GM19025 (cell line): ENCODE results near the gene PRMT9.

ENCODE experiments used
- ATAC-seq: cut with Tn5 transposase; IDR thresholded peaks from one replicate; pipeline ENCODE4 v1.9.1; 2021; ENCODE audit warnings: mild to moderate bottlenecking, low read depth, moderate library complexity; ENCODE audit not compliant: unreplicated experiment

PRMT9 gene

GRCh38 chr4:147682755-147683154 lies 1.2 kb downstream of the PRMT9 start:
- ATAC-seq = no peak

DNA sequence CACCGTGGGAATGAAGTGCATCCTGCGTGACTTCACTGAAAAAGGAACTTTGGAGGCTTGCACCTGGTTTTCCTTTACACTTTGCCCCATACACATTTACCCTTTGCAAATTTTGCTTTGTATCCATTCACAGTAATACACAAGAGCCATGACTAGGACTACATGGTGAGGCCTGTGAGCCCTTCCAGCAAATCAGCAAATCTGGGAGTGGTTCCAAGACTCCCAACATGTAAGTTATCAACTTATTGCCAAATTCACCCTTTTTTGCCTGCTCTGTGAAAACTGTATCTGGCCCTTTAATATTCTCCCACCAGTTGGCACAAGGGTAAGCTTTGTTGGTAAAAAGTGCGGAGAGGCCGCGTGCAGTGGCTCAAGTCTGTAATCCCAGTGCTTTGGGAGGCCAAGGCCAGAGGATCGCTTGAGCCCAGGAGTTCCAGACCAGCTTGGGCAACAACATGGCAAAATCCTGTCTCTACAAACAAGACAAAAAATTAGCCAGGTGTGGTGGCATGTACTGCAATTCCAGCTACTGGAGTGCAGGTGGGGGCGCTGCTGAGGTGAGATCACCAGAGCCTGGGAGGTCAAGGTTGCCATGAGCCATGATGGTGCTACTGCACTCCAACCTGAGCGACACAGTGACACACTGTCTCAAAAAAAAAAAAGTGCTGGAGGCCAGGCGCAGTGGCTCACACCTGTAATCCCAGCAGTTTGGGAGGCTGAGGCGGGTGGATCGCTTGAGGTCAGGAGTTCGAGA lies 5.0 kb downstream of the PRMT9 start:
- no peak for ATAC-seq

- ATAC-seq = no peak
Observed at GRCh38 chr4:147678106-147678505, 5.9 kb downstream of the PRMT9 start.

DNA sequence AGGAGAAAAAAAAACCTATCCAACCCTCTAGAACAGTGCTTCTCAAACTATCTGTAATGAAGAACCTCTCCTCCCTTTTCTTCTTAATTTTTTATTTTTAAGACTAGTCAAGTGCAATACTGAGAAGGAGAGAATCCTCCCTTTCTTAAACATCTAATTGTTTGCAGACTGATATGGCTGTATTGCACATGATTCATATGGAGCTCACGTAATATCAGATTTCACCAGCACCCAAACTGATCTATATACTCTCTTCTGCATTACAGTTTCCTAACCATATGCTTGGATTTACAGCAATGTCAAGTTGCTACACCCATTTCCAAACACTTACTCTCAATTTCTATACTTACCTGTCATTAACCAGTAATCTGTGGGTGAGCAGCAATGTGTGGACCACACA lies 9.5 kb downstream of the PRMT9 start:
- no peak for ATAC-seq

DNA sequence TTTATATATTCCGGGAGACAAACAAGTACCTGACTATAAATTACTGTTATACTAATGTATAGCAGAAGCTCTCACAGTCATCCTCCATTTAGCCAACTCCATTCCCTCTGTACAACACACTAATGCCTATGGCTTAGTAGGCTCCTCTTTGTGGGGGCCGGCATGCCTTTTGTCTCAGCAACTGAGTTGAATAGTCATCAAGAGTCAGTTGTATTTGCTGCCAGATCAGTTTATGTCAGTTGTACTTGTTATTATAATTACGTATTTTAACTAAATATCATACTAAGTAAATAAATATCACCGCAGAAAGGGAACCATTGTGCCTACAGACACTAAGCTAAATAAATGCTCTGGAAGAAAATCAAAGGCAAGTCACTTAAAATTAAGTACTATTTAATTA lies 9.9 kb downstream of the PRMT9 start:
- ATAC-seq = no peak

DNA sequence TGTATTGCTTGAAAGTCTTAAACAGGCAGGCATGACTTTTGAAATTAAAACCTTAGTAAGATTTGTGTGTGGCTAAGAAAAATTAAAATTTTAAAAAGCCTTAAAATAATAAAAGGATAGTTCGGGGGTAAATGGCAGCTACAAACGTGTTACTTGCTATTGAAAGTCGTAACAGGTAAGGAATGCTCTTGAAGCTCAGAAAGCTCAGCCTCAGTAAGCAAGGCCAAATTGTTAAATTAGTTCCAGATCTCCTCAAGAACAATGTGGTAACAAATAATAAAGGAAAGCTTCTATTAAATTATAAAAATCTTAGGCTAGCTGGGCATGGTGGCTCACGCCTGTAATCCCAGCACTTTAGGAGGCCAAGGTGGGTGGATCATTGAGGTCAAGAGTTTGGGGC lies 25.5 kb downstream of the PRMT9 start:
- ATAC-seq = no peak

- no peak for ATAC-seq
Observed at GRCh38 chr4:147655639-147656038, 28.3 kb downstream of the PRMT9 start.

DNA sequence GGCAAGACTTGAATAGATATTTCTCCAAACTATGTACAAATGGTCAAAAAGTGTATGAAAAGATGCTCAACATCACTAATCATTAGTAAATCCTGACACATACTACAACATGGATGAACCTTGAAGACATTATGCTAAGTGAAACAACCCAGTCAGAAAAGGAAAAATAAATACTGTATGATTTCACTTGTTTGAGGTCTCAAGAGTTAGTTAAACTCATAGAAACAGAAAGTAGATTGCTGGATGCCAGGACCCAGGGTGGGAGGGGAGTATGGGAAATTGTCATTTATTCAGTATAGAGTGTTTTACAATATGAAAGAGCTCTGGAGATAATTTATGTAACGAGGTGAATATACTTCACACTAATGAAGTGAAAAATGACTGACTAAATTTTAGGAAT lies 32.4 kb downstream of the PRMT9 start:
- ATAC-seq = no peak

DNA sequence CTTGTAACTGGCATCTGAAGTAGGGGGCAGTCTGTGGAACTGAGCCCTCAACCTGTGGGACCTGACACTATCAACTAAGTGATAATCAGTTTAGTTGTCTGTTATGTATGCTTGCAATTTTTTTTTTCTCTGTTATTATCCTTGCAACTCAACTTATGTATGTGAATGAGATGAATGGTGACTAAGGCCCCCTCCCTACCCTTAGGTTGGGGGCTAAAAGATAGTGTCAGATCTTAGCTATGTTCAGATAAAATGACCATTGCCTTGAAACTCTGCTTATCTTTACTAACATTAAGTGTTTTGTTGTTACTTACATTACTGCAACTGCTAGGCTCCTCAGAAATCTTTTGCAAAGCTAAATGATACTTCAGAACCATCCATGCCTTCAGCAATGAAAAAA lies 35.3 kb downstream of the PRMT9 start:
- ATAC-seq = no peak

- ATAC-seq = no peak
Observed at GRCh38 chr4:147645099-147645498, 38.9 kb downstream of the PRMT9 start.

- ATAC-seq = no peak
Observed at GRCh38 chr4:147644471-147644870, 39.5 kb downstream of the PRMT9 start.

DNA sequence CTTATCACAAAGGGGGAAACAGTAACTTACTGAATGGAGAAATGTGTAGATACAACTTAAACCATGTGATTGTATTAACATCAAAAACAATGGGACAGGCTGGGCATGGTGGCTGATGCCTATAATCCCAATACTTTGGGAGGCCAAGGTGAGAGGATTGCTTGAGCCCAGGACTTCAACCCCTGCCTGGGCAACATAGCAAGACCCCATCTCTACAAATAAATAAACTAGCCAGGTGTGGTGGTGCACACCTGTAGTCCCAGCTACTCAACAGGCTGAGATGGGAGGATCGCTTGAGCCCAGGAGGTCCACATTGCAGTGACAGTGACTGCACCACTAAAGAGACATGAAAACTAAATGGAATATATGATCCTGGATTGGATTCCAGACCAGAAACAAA lies 40.3 kb downstream of the PRMT9 start:
- ATAC-seq = no peak

DNA sequence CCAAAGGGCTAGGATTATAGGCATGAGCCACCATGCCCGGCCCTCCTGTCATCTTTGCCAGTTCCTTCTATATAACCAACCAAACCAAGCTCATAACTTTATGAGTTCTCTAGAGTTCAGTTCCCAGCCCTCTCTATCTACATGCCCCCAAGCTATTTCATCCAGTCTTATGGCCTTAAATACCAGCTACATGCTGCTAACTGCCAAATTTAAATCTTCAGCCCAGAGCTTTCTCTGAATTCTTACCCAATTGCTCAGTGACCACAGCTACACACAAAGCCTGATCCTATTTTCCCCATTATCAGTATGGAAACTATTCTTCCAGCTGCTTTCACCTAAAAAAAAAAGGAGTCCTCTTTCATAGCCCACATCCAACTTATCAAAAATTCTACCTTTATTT lies 43.6 kb downstream of the PRMT9 start:
- ATAC-seq = no peak

GRCh38 chr4:147639388-147639787 lies 44.6 kb downstream of the PRMT9 start:
- no peak for ATAC-seq

GRCh38 chr4:147638942-147639341 lies 45.0 kb downstream of the PRMT9 start:
- ATAC-seq = peak; percentile 47

GRCh38 chr4:147638365-147638764 lies 45.6 kb downstream of the PRMT9 start:
- ATAC-seq = no peak

DNA sequence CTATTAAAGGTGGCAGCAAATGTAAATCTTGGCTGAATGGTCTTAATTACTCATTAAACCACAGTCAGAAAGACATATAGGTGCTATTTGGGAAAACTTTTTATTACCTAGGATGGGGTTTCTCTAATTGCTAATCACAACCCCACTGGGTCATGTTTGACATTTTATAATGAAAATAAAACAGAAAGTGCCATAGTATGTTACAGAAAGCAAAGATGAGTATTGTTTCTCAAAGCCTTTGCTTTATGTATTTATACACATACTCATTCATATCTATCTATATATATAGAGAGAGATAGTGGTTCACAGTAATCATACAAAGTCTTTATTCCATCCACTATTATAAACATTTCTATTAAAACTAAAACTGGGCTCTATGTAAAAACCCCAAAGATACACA lies 48.6 kb downstream of the PRMT9 start:
- no peak for ATAC-seq

- ATAC-seq = no peak
Observed at GRCh38 chr4:147633643-147634042, 50.3 kb downstream of the PRMT9 start.

GRCh38 chr4:147633113-147633512 lies 50.9 kb downstream of the PRMT9 start:
- ATAC-seq = no peak

DNA sequence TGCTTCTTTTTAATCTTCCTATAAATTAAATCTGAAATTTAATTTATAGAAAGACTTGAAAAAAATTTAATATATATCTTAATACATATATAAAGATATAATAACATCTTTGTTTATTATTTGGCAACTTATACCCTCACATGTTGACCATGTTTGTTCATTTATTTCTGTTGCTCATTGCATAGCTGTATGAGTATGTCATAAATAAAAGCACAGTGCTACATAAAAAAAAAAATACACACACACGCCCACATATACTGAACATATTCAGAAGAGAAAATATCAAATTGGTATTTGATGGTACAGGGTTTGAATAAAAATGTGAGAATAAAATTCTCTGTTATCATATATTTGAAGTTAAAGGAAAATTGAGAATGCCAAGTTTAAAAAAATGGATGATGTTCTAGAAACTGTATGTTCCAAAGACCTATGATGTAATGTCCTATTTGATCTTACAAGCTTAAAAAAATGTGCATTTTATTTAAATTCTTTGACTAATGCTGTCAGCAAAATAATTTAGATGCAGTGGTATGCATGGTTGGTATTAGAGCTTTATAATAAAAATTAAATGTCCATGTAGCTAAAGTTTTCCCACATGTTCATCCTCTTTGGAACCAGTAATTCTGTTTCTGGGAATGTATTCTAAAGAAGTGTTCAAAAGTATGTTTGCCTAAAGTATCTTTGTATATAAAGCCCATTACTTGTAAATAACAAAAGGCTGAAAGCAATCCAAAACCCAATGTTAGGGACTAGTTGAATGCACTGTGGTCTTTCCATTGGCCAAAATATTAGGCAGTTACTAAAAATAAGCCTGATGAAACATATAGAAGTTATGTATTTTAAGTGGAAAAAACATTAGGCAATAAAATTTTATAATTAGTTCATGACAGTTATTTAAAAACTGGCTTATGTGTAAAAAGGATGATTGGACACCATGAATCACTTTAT lies 53.9 kb downstream of the PRMT9 start:
- ATAC-seq = no peak

DNA sequence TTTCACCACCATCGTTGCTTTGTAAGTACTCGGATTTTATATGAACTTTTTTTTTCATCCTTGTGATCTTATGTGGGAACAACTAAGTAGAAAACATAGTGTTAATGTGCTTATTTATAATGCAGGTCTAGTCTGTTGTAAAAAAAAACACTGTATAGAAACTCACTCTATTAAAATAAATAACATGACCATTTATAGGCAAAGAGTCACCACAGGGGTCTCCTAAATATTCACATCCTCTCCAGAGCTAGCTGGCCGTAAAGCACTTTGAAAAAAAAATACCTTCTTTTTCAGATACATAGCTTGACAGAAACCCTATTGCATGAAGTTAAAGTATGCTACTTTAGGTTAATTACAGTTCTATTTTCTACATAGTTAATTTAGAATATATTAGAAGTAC lies 55.5 kb downstream of the PRMT9 start:
- no peak for ATAC-seq

DNA sequence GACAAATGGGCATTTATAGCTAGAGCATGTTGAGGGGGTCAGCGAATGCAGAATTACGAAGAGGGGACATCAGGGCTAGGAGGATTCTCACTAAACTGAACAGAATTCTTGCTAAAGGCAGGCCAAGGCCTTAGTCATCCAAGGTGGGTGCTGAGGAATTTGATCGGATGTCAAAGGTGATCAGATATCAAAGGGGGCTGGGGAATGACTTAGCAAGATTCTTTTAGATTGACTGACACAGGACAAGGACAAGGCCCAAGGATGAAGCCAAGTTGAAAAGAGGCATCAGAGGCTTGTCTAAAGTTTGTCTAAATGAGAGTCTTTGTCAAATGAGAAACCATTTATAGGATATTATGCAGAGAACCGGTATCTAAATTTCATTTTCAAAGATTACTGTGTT lies 57.1 kb downstream of the PRMT9 start:
- no peak for ATAC-seq
